A549 (cell line): ENCODE data around the gene SLC6A19.

Experiments used
- ELK1 ChIP-seq: fragments of 150-350 bp; IDR thresholded peaks from 2 replicates; pipeline ENCODE4 v1.6.1; 2014; ENCODE audit warnings: low read depth, mild to moderate bottlenecking, low read length
- EP300 ChIP-seq, 2 experiments: fragments of >200 bp; sonication (Bioruptor Twin); formaldehyde crosslinking; IDR thresholded peaks; 2 replicates in 1 of 2; 3 replicates in 1 of 2; pipeline ENCODE4 v1.6.1; 2016 to 2017
- ESRRA ChIP-seq: fragments of 150-350 bp; IDR thresholded peaks from 2 replicates; pipeline ENCODE4 v1.6.1; 2014; ENCODE audit warnings: mild to moderate bottlenecking, low read length, borderline replicate concordance
- HDAC2 ChIP-seq: fragments of 200-600 bp; sonication (generic); IDR thresholded peaks from 2 replicates; pipeline ENCODE4 v1.6.1; 2016
- POLR2A ChIP-seq: IDR thresholded peaks from 2 replicates; pipeline ENCODE4 v1.6.1; 2012; ENCODE audit warnings: mild to moderate bottlenecking, low read length
- REST ChIP-seq: fragments of 200-600 bp; sonication (generic); IDR thresholded peaks from 2 replicates; pipeline ENCODE4 v1.6.1; 2016; ENCODE audit warnings: antibody characterized with exemption, mild to moderate bottlenecking, moderate library complexity
- SMC3 ChIP-seq: fragments of >200 bp; sonication (Bioruptor Twin); formaldehyde crosslinking; IDR thresholded peaks from 3 replicates; pipeline ENCODE4 v1.6.1; 2018; ENCODE audit warnings: inconsistent platforms
- ZFP36 ChIP-seq: fragments of 450-650 bp; IDR thresholded peaks from 2 replicates; pipeline ENCODE4 v1.6.1; 2014; ENCODE audit warnings: borderline replicate concordance; ENCODE audit not compliant: partially characterized antibody
- TF ChIP-seq, protein P1 (sequence below): fragments of >200 bp; sonication (Bioruptor Twin); formaldehyde crosslinking; IDR thresholded peaks from 3 replicates; pipeline ENCODE4 v1.5.1; 2016

- TF ChIP-seq ZFP36 (no peak), POLR2A (no peak), REST (no peak), EP300 (IDR thresholded peaks at IDR 0.05) (no peak), HDAC2 (no peak), ESRRA (no peak), SMC3 (no peak), ELK1 (no peak)
- TF ChIP-seq, protein P1, sequence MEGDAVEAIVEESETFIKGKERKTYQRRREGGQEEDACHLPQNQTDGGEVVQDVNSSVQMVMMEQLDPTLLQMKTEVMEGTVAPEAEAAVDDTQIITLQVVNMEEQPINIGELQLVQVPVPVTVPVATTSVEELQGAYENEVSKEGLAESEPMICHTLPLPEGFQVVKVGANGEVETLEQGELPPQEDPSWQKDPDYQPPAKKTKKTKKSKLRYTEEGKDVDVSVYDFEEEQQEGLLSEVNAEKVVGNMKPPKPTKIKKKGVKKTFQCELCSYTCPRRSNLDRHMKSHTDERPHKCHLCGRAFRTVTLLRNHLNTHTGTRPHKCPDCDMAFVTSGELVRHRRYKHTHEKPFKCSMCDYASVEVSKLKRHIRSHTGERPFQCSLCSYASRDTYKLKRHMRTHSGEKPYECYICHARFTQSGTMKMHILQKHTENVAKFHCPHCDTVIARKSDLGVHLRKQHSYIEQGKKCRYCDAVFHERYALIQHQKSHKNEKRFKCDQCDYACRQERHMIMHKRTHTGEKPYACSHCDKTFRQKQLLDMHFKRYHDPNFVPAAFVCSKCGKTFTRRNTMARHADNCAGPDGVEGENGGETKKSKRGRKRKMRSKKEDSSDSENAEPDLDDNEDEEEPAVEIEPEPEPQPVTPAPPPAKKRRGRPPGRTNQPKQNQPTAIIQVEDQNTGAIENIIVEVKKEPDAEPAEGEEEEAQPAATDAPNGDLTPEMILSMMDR: no peak
These were observed 21.9 kb downstream of the SLC6A19 start for GRCh38 chr5:1223278-1223670.
